AG09319 (cell line): Measurements from ENCODE around the gene METAP1.

Experiments used
- DNase-seq: peaks from one replicate; pipeline ENCODE4 v3.0.0-alpha.2; 2010; ENCODE audit warnings: low read depth; ENCODE audit errors: extremely low read depth
- TF ChIP-seq, protein P1 (sequence below): IDR thresholded peaks from 2 replicates; pipeline ENCODE4 v1.5.1; 2011; ENCODE audit warnings: low read depth, mild to moderate bottlenecking, inconsistent platforms, low read length, moderate library complexity

METAP1 gene

DNA sequence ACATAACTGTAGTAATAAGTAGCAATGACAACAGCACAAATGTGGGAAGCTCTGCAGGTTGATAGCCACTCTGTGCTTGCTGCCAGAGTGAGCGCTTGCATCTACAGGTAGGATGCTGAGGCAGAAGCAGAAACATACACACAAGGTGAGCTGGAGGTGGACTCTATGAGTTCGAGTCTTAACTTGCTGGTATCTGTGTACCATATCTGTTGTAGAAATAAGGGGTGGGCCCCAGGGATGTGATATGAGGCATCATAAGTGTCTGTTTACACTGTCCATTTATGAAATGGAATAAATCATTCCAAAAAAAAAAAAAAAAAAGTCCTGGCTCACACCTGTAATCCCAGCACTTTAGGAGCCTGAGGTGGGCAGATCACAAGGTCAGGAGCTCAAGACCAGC lies 33.8 kb upstream of the METAP1 start:
- TF ChIP-seq, protein P1, sequence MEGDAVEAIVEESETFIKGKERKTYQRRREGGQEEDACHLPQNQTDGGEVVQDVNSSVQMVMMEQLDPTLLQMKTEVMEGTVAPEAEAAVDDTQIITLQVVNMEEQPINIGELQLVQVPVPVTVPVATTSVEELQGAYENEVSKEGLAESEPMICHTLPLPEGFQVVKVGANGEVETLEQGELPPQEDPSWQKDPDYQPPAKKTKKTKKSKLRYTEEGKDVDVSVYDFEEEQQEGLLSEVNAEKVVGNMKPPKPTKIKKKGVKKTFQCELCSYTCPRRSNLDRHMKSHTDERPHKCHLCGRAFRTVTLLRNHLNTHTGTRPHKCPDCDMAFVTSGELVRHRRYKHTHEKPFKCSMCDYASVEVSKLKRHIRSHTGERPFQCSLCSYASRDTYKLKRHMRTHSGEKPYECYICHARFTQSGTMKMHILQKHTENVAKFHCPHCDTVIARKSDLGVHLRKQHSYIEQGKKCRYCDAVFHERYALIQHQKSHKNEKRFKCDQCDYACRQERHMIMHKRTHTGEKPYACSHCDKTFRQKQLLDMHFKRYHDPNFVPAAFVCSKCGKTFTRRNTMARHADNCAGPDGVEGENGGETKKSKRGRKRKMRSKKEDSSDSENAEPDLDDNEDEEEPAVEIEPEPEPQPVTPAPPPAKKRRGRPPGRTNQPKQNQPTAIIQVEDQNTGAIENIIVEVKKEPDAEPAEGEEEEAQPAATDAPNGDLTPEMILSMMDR = no peak
- no peak for DNase-seq

DNA sequence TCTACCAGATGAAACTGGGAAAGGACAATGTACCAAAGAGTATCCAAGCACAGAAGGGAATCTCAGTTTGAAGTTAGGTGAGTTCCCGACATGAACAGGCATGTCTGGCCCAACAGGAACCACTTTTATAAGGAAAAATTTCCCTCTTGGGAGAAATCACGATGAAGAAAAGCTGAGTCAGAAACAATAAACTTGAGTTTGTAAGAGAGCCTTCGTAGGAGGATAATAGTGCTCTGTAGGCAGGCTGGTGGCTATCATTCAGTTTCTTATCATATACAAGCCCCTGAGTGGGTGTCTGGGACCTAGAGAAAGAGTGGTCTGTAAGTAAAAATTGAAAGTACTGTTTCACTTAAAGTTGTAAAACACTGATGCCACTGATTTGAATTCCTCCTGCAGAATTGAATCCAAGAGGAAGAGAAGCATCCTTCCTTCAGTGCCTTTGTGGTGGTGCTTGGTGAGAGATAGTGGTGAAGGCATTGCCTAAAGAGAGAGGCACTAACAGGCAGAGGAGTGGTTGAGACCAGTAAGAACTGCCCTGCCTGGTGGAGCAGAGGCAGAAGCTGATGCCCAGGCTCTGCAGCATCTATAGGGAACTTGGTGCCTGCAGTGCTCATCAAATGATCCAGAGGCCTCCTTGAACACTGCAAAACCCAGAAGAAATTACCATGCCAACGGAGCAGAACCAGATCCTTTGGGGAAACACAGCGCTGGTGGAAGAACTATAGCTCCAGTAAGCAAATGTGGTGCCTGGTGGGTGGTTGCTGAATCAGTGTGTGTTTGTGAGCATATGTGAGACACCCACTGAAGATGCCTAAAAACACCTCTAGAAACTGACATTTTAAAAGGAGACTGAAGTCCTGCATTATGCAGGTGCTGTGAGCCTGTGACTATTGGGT lies 31.7 kb upstream of the METAP1 start:
- TF ChIP-seq, protein P1 = no peak
- no peak for DNase-seq

DNA sequence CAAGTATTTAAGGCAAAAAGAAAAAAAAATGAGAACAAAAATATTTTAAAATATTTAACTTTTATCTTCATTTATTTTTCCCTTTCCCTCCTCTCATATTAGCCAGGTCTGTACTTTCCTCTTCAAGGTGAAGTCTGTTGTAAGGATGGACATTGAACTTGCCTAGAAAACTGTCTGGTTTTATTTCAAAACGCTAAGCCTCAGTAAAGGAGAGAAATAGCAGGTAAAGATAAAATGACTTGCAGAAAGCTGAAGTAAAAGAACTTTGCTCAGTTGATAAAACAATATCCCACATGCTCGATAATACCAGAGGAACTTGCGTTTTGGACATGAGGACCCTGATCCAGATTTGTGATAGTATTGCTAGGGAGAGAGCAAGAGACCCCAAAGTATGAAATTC lies 28.6 kb upstream of the METAP1 start:
- TF ChIP-seq, protein P1 = no peak
- DNase-seq = no peak

DNA sequence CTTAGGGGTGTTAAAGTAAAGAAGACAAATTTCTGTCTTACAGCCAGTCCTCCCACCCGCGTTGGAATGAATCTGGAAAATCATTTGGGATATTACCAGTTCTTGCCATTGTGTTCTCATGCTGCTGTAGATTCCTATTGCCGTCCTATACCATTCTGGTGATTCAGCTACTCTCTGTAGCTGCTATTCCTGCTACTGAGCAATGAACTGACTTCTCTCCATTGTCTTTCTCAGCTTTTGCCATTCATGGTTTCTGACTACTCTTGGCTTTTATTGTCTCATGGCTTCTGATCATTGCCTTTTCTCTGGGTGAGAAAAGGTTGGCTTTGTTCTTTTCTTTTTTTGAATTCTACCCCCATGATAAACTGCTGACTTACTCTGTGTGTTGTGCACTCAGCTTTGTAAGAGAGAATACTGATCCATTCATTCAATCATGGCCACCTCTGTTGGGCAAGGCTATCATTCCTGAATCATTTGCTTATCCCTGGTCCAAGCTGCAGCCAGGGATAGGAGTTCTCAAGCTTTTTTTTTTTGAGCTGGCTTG lies 27.7 kb upstream of the METAP1 start:
- TF ChIP-seq, protein P1 = no peak
- no peak for DNase-seq

DNA sequence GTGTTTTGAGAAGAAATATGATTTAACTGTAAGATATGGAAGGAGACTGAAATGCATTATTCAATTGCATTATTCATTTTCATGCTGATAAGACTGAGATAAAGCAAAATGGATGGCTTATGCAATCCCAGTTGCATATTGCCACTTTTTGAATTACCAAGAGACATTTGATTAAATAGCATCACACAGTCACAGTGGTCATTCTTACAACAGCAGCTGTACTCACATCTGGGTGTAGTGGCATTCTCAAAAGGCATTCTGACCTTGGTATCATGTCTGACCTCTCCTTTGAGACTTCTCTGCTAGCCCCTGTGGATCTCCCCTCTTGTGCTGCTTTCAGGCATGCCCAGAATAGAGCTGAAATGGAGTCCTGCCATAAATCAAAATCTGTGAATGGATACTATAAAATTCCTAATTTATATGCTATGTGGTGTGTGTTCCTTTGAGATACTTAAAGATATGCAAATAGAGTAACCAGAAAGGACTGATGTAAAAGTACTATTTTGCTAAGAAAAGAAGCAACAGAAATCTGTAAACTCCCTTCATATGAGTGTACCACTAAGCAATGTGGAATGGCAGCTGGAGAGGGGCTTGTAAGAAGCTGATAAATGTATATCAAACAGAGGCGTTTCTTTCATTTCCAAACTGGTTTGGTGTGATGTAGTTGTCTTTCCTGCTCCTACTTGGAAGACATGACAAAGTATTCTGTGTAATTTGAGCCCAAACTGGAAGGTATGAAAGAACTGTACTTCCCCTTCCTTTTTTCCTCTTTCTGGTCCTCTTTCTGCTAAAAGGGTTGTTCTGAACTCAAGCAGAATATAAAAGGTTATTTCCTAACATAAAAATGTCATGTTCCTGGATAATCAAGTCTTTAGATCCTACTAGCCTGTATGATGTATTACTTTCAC lies 25.4 kb upstream of the METAP1 start:
- TF ChIP-seq, protein P1 = no peak
- DNase-seq = no peak

DNA sequence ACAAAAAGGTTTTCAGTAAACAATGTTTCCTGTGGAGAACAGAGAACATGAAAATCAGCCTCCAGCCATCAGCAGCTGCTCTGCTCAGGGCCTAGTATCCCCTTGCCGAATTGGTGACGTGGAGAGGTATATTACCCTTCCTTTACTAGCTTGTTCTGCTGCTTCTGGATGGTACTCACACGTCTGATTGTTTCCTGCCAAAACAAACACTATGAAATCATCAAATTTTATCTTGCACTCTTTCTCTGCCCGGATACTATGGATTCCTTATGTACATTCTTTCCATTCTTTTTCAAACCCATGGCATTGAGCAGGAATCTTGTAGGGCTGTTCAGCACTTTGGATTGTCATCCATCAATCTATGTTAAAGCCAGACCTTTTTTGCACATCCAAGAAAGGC lies 18.8 kb upstream of the METAP1 start:
- DNase-seq = no peak
- TF ChIP-seq, protein P1 = no peak
